Tibial nerve (tissue), 4 donors: ENCODE measurements around the gene NEDD9.

ENCODE experiments used
- CTCF ChIP-seq, 5 experiments: fragments of 200-600 bp in 3 of 5; fragments of 450-650 bp in 2 of 5; sonication (generic) in 3 of 5; IDR thresholded peaks; one replicate each; pipeline ENCODE4 v1.5.1; 2016 to 2019; ENCODE audit warnings: antibody characterized with exemption in 5 of 5, mild to moderate bottlenecking in 3 of 5, moderate library complexity in 2 of 5
- EP300 ChIP-seq, 2 donors: sonication (generic); formaldehyde crosslinking; IDR thresholded peaks; one replicate each; pipeline ENCODE4 v1.6.1; 2017; ENCODE audit warnings: antibody characterized with exemption in 2 of 2, mild to moderate bottlenecking in 1 of 2
- POLR2A ChIP-seq, 2 donors: fragments of 450-650 bp; IDR thresholded peaks; one replicate each; pipeline ENCODE4 v1.6.1; 2017; ENCODE audit warnings: antibody characterized with exemption in 2 of 2, mild to moderate bottlenecking in 2 of 2, moderate library complexity in 2 of 2

- TF ChIP-seq EP300 (IDR thresholded peaks at IDR 0.05) = no peak
- no peak for TF ChIP-seq CTCF (IDR thresholded peaks at IDR 0.05)
- TF ChIP-seq POLR2A (IDR thresholded peaks at IDR 0.05) = no peak
Measured at GRCh38 chr6:11197850-11198249, 34.6 kb downstream of the NEDD9 start.
